A549 (cell line): ENCODE data around the gene MAGI2. TPM values are rescaled to one million over a fixed set of nuclear protein-coding genes. Genes with fewer than 3 reads are reported as not detected.

Experiments
- ATAC-seq, 2 experiments: fragments of 200-7000 bp in 1 of 2; fragments of >200 bp in 1 of 2; cut with Nextera tagmentation in 1 of 2; cut with Tn5 transposase in 1 of 2; 3 replicates each; pipeline versions ENCODE4 v1.8.0 to v1.9.1; 2018 to 2020; ENCODE audit warnings: mild to moderate bottlenecking in 1 of 2, moderate library complexity in 1 of 2
- CTCF ChIA-PET: fragments of 300-600 bp; sonication (Branson Sonifier 250); formaldehyde crosslinking; extraction: SDS; loops from one replicate; lab custom pipeline; 2021; ENCODE audit warnings: antibody characterized with exemption, inconsistent platforms; lab: Yijun Ruan, JAX
- POLR2A ChIA-PET: fragments of 350-600 bp; formaldehyde crosslinking; extraction: SDS; loops from one replicate; lab custom pipeline; 2021; ENCODE audit warnings: antibody characterized with exemption, inconsistent platforms; lab: Yijun Ruan, JAX
- DNase-seq, 2 experiments: peaks; one replicate each; pipeline versions ENCODE4 v3.0.0 to v3.0.0-alpha.2; 2011 to 2016; ENCODE audit warnings: low read depth in 1 of 2, low spot score in 1 of 2
- FAIRE-seq: peaks from 2 replicates; lab custom pipeline; 2011; peaks lifted over from hg19 to GRCh38; lab: Jason Lieb, UNC
- H3K27ac ChIP-seq, 2 experiments: fragments of >200 bp; sonication (Bioruptor Twin); formaldehyde crosslinking; 3 replicates each; pipeline ENCODE4 v1.5.1; 2016 to 2017
- H3K4me1 ChIP-seq: fragments of >200 bp; sonication (Bioruptor Twin); formaldehyde crosslinking; 3 replicates; pipeline ENCODE4 v1.6.1; 2016
- H3K4me2 ChIP-seq: fragments of >200 bp; sonication (Bioruptor Twin); formaldehyde crosslinking; 3 replicates; pipeline ENCODE4 v1.6.1; 2016
- H3K4me3 ChIP-seq: fragments of >200 bp; sonication (Bioruptor Twin); formaldehyde crosslinking; 3 replicates; pipeline ENCODE4 v1.5.1; 2016
- H3K9me3 ChIP-seq: fragments of >200 bp; sonication (Bioruptor Twin); formaldehyde crosslinking; 3 replicates; pipeline ENCODE4 v1.6.1; 2016
- CHD4 ChIP-seq: fragments of 200-600 bp; sonication (generic); IDR thresholded peaks from 2 replicates; pipeline ENCODE4 v1.6.1; 2016; ENCODE audit warnings: antibody characterized with exemption, mild to moderate bottlenecking, borderline replicate concordance
- ESRRA ChIP-seq: fragments of 150-350 bp; IDR thresholded peaks from 2 replicates; pipeline ENCODE4 v1.6.1; 2014; ENCODE audit warnings: mild to moderate bottlenecking, low read length, borderline replicate concordance
- FOSB ChIP-seq: fragments of 250-450 bp; sonication (Bioruptor Pico); IDR thresholded peaks from 2 replicates; pipeline ENCODE4 v1.5.0; 2020; ENCODE audit warnings: mild to moderate bottlenecking, moderate library complexity
- FOXS1 ChIP-seq: fragments of 250-450 bp; sonication (Bioruptor Pico); IDR thresholded peaks from 2 replicates; pipeline ENCODE4 v1.5.0; 2020; ENCODE audit warnings: mild to moderate bottlenecking, moderate library complexity
- HDAC2 ChIP-seq: fragments of 200-600 bp; sonication (generic); IDR thresholded peaks from 2 replicates; pipeline ENCODE4 v1.6.1; 2016
- HOXB13 ChIP-seq: fragments of 250-450 bp; sonication (Bioruptor Pico); IDR thresholded peaks from 2 replicates; pipeline ENCODE4 v1.5.0; 2020; ENCODE audit warnings: low read depth, mild to moderate bottlenecking, moderate library complexity
- KDM5A ChIP-seq: fragments of 200-600 bp; sonication (generic); IDR thresholded peaks from 2 replicates; pipeline ENCODE4 v1.6.1; 2016; ENCODE audit warnings: antibody characterized with exemption, mild to moderate bottlenecking
- MAZ ChIP-seq: fragments of 150-350 bp; IDR thresholded peaks from 2 replicates; pipeline ENCODE4 v1.6.1; 2014; ENCODE audit warnings: antibody characterized with exemption, low read depth, low read length, borderline replicate concordance
- MYC ChIP-seq: IDR thresholded peaks from 2 replicates; pipeline ENCODE4 v1.6.1; 2012; ENCODE audit warnings: mild to moderate bottlenecking, inconsistent platforms, low read length, improper control_type of control experiment, borderline replicate concordance
- NR3C1 ChIP-seq: fragments of >200 bp; sonication (Bioruptor Twin); formaldehyde crosslinking; IDR thresholded peaks from 3 replicates; pipeline ENCODE4 v1.6.1; 2017
- POLR2A ChIP-seq: IDR thresholded peaks from 2 replicates; pipeline ENCODE4 v1.6.1; 2012; ENCODE audit warnings: mild to moderate bottlenecking, low read length
- RFX5 ChIP-seq: fragments of 450-650 bp; IDR thresholded peaks from 2 replicates; pipeline ENCODE4 v1.7.1; 2014; ENCODE audit warnings: antibody characterized with exemption, mild to moderate bottlenecking, moderate library complexity
- RNF2 ChIP-seq: fragments of 200-600 bp; sonication (generic); IDR thresholded peaks from 2 replicates; pipeline ENCODE4 v1.6.1; 2016; ENCODE audit warnings: low read depth, mild to moderate bottlenecking, antibody characterized with exemption, moderate library complexity, borderline replicate concordance
- SMC3 ChIP-seq: fragments of >200 bp; sonication (Bioruptor Twin); formaldehyde crosslinking; IDR thresholded peaks from 3 replicates; pipeline ENCODE4 v1.6.1; 2018; ENCODE audit warnings: inconsistent platforms
- TFCP2L1 ChIP-seq: fragments of 250-450 bp; sonication (Bioruptor Pico); IDR thresholded peaks from 2 replicates; pipeline ENCODE4 v1.5.0; 2021; ENCODE audit warnings: mild to moderate bottlenecking
- ZFP36 ChIP-seq: fragments of 450-650 bp; IDR thresholded peaks from 2 replicates; pipeline ENCODE4 v1.6.1; 2014; ENCODE audit warnings: borderline replicate concordance; ENCODE audit not compliant: partially characterized antibody
- ZNF302 ChIP-seq: fragments of 250-450 bp; sonication (Bioruptor Pico); IDR thresholded peaks from 2 replicates; pipeline ENCODE4 v1.9.0; 2021; ENCODE audit warnings: inconsistent platforms, mild to moderate bottlenecking, moderate library complexity
- WGBS: methylation state at CpG from one replicate; pipeline ENCODE4 v1.1.6; 2017; ENCODE audit errors: missing lambda C conversion rate; 5-methylcytosine and 5-hydroxymethylcytosine counted together
- polyA plus RNA-seq, 4 experiments: library from polyadenylated mRNA; depleted of rRNA in 3 of 4; stranded (reverse); fragments of >200 nt; fragmentation: RNase III in 1 of 4; extraction: RNeasy Plus Mini Kit Qiagen cat#74134 plus additional on column Dnase treatment in 1 of 4; gene quantifications; 2 replicates in 3 of 4; 3 replicates in 1 of 4; pipeline ENCODE4 v1.2.3, GENCODE V29; 2011 to 2017
- TF ChIP-seq, protein P1 (sequence below): fragments of 150-350 bp; IDR thresholded peaks from 2 replicates; pipeline ENCODE4 v1.6.1; 2014; ENCODE audit warnings: low read depth, mild to moderate bottlenecking, low read length
- TF ChIP-seq, protein P2 (sequence below): fragments of 450-650 bp; IDR thresholded peaks from 2 replicates; pipeline ENCODE4 v1.6.1; 2014; ENCODE audit warnings: antibody characterized with exemption
- TF ChIP-seq, protein P3 (sequence below): fragments of 200-600 bp; sonication (generic); IDR thresholded peaks from 2 replicates; pipeline ENCODE4 v1.6.1; 2016; ENCODE audit warnings: antibody characterized with exemption, mild to moderate bottlenecking, moderate library complexity
- TF ChIP-seq, protein P4 (sequence below): fragments of >200 bp; sonication (Bioruptor Twin); formaldehyde crosslinking; IDR thresholded peaks from 3 replicates; pipeline ENCODE4 v1.5.1; 2016
- TF ChIP-seq, protein P5 (sequence below): fragments of 250-450 bp; sonication (Bioruptor Pico); IDR thresholded peaks from 2 replicates; pipeline ENCODE4 v1.5.0; 2020; ENCODE audit warnings: low read depth, mild to moderate bottlenecking, moderate library complexity

MAGI2 gene
- polyA plus RNA-seq, 2 of the 4 experiments (the other 2 are of a cell fraction), result 0.48 to 0.81 TPM

DNA sequence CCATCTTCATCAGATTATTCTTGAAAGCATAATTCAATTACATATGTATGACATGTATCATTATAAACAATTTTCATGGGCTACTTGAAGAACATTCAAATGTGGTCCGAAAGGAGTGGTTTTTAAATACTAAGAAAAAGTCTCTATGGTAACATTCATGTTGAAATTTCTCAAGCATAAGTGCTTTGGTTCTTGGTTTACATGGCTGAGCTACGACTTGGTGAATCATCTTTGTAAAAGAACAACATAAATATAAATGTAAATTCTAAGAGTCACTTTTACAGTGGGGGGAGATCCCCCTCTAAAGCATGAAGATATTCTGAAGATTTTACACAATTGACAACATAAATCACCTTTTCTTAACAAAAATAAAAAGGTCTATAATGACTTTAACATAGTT is 118.6 kb downstream of the MAGI2 start:
- Histone ChIP-seq H3K4me1 (no peaks in the 10 kb centered on the region), H3K4me3 (no peak overlapping the region), H3K9me3 (no peaks in the 10 kb centered on the region), H3K27ac (no peak overlapping the region), H3K4me2 (no peak overlapping the region)
- ChIA-PET CTCF (no interaction called here), POLR2A (no interaction called here)
- ATAC-seq (no peak), DNase-seq (no peak), FAIRE-seq (no peak)
- WGBS, result 78% methylated on average over 2 of the region's 2 CpGs
- TF ChIP-seq SMC3 (no peak), FOSB (CRISPR knock-in tag) (no peak)
- TF ChIP-seq, protein P1, sequence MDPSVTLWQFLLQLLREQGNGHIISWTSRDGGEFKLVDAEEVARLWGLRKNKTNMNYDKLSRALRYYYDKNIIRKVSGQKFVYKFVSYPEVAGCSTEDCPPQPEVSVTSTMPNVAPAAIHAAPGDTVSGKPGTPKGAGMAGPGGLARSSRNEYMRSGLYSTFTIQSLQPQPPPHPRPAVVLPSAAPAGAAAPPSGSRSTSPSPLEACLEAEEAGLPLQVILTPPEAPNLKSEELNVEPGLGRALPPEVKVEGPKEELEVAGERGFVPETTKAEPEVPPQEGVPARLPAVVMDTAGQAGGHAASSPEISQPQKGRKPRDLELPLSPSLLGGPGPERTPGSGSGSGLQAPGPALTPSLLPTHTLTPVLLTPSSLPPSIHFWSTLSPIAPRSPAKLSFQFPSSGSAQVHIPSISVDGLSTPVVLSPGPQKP, result no peak
- TF ChIP-seq, protein P2, sequence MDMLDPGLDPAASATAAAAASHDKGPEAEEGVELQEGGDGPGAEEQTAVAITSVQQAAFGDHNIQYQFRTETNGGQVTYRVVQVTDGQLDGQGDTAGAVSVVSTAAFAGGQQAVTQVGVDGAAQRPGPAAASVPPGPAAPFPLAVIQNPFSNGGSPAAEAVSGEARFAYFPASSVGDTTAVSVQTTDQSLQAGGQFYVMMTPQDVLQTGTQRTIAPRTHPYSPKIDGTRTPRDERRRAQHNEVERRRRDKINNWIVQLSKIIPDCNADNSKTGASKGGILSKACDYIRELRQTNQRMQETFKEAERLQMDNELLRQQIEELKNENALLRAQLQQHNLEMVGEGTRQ, result no peak

DNA sequence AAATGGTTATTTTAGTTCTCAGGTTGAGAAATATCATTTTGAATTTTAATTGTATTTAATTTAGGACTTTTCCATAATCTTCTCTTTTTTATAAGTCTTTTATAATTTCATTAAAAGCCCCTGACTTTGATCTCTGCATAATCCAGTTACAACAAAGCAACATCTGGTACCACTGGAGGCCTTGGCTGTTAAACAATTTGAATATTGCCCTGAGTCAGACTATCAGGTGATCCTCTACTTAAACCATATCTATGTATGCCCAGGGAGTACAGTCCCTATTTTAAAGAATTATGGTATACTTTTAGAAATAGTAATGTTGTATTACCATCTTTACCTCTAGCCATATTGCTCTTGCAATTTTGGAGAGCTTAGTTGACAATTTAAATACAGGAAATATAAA is 119.1 kb downstream of the MAGI2 start:
- POLR2A ChIA-PET, result no interaction called here
- ATAC-seq (no peak), DNase-seq (no peak), FAIRE-seq (no peak)
- Histone ChIP-seq H3K9me3 (no peaks in the 10 kb centered on the region), H3K4me3 (no peak overlapping the region), H3K4me2 (no peak overlapping the region), H3K4me1 (no peaks in the 10 kb centered on the region), H3K27ac (no peak overlapping the region)
- CTCF ChIA-PET, result no interaction called here
- TF ChIP-seq, protein P3, sequence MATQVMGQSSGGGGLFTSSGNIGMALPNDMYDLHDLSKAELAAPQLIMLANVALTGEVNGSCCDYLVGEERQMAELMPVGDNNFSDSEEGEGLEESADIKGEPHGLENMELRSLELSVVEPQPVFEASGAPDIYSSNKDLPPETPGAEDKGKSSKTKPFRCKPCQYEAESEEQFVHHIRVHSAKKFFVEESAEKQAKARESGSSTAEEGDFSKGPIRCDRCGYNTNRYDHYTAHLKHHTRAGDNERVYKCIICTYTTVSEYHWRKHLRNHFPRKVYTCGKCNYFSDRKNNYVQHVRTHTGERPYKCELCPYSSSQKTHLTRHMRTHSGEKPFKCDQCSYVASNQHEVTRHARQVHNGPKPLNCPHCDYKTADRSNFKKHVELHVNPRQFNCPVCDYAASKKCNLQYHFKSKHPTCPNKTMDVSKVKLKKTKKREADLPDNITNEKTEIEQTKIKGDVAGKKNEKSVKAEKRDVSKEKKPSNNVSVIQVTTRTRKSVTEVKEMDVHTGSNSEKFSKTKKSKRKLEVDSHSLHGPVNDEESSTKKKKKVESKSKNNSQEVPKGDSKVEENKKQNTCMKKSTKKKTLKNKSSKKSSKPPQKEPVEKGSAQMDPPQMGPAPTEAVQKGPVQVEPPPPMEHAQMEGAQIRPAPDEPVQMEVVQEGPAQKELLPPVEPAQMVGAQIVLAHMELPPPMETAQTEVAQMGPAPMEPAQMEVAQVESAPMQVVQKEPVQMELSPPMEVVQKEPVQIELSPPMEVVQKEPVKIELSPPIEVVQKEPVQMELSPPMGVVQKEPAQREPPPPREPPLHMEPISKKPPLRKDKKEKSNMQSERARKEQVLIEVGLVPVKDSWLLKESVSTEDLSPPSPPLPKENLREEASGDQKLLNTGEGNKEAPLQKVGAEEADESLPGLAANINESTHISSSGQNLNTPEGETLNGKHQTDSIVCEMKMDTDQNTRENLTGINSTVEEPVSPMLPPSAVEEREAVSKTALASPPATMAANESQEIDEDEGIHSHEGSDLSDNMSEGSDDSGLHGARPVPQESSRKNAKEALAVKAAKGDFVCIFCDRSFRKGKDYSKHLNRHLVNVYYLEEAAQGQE, result no peak
- no peak for TF ChIP-seq FOXS1 (CRISPR knock-in tag)
- TF ChIP-seq MAZ, result no peak
- no peak for TF ChIP-seq ZFP36
- no peak for TF ChIP-seq NR3C1

DNA sequence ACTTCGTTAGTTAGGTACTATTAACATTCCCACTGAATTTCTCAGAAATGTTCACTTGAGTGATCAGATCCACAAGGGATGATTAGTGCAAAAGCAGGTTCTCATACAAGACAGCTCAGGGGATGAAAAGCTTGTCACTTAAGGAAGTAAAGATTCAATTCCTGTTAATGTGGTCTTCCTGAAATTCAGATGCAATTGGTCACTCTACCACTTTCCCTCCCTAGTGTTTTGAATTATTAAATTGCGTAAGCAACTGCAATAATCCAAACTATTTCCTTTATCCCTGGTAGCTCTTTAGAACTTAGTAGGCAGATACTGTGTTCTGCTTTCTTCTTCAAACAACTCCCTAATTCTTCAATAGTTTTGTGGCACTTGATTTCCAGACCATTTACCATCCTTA is 121.4 kb downstream of the MAGI2 start:
- WGBS, result 33% methylated on average over 2 of the region's 2 CpGs
- ATAC-seq (no peak), DNase-seq (no peak), FAIRE-seq (no peak)
- CTCF ChIA-PET, result no interaction called here
- no peaks in the 10 kb centered on the region for H3K4me1 ChIP-seq
- no peaks in the 10 kb centered on the region for H3K9me3 ChIP-seq
- POLR2A ChIA-PET, result no interaction called here
- H3K27ac ChIP-seq, result no peak overlapping the region
- H3K4me2 ChIP-seq, result no peak overlapping the region
- TF ChIP-seq HDAC2 (no peak), KDM5A (no peak), ZNF302 (CRISPR knock-in tag) (no peak), HOXB13 (CRISPR knock-in tag) (no peak), CHD4 (no peak), ZFP36 (no peak), MYC (no peak)
- H3K4me3 ChIP-seq, result no peak overlapping the region

DNA sequence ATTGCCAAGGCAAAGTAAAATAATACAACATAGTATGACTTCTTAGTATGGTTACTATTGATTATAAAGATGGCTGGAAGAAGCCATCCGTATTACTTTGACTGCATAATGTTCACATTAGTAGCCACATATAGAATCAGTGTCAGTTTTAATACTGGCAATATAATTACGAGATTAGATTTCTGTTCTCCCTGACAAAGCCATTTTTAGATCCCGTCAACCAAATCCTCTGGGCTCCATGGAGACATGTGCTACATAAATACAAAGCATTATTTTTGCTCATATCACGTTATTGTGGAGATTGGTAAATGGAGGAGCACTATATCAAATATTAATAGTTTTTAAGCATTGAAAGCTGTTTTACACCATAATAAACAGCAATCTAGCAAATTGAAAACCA is 124.0 kb downstream of the MAGI2 start:
- ChIA-PET CTCF (no interaction called here), POLR2A (no interaction called here)
- H3K4me1 ChIP-seq, result no peaks in the 10 kb centered on the region
- no peak overlapping the region for H3K27ac ChIP-seq
- H3K4me3 ChIP-seq, result no peak overlapping the region
- no peak overlapping the region for H3K4me2 ChIP-seq
- 91% methylated on average over 4 of the region's 4 CpGs for WGBS
- FAIRE-seq (no peak), ATAC-seq (no peak), DNase-seq (no peak)
- H3K9me3 ChIP-seq, result no peaks in the 10 kb centered on the region
- no peak for TF ChIP-seq TFCP2L1 (CRISPR knock-in tag)
- TF ChIP-seq POLR2A, result no peak
- TF ChIP-seq, protein P2, result no peak
- no peak for TF ChIP-seq RFX5
- TF ChIP-seq, protein P4, sequence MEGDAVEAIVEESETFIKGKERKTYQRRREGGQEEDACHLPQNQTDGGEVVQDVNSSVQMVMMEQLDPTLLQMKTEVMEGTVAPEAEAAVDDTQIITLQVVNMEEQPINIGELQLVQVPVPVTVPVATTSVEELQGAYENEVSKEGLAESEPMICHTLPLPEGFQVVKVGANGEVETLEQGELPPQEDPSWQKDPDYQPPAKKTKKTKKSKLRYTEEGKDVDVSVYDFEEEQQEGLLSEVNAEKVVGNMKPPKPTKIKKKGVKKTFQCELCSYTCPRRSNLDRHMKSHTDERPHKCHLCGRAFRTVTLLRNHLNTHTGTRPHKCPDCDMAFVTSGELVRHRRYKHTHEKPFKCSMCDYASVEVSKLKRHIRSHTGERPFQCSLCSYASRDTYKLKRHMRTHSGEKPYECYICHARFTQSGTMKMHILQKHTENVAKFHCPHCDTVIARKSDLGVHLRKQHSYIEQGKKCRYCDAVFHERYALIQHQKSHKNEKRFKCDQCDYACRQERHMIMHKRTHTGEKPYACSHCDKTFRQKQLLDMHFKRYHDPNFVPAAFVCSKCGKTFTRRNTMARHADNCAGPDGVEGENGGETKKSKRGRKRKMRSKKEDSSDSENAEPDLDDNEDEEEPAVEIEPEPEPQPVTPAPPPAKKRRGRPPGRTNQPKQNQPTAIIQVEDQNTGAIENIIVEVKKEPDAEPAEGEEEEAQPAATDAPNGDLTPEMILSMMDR, result no peak
- TF ChIP-seq RNF2, result no peak
- no peak for TF ChIP-seq ESRRA
- TF ChIP-seq HDAC2, result no peak
- TF ChIP-seq, protein P5, sequence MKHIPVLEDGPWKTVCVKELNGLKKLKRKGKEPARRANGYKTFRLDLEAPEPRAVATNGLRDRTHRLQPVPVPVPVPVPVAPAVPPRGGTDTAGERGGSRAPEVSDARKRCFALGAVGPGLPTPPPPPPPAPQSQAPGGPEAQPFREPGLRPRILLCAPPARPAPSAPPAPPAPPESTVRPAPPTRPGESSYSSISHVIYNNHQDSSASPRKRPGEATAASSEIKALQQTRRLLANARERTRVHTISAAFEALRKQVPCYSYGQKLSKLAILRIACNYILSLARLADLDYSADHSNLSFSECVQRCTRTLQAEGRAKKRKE, result no peak
